GM12875 (cell line): ENCODE results near the gene PSMD1.

ENCODE experiments used
- H3K4me3 ChIP-seq: one replicate; pipeline ENCODE4 v1.5.1; 2011; ENCODE audit warnings: low read depth, low read length, control low read depth
- CTCF ChIP-seq: IDR thresholded peaks from 2 replicates; pipeline ENCODE4 v1.5.1; 2011; ENCODE audit warnings: low read depth, mild to moderate bottlenecking, control low read depth, inconsistent platforms, low read length, moderate library complexity, borderline replicate concordance; ENCODE audit not compliant: insufficient read depth

Gene PSMD1

GRCh38 chr2:231056453-231057416, at the start of gene PSMD1:
TSS of gene PSMD1 (plus strand) at chr2:231056867. CDS start at chr2:231057026, 159 bp downstream.
- H3K4me3 ChIP-seq = peak within 1 kb of the TSS; percentile 88
- peak; percentile 96 for TF ChIP-seq CTCF

GRCh38 chr2:231007286-231008098, 49.2 kb upstream of the PSMD1 start:
- TF ChIP-seq CTCF = no peak
- no peak overlapping the region for H3K4me3 ChIP-seq

GRCh38 chr2:231008131-231008530, 48.5 kb upstream of the PSMD1 start:
- no peak overlapping the region for H3K4me3 ChIP-seq
- TF ChIP-seq CTCF = no peak

- no peak for TF ChIP-seq CTCF
Measured at GRCh38 chr2:231009236-231009919, 47.3 kb upstream of the PSMD1 start.

GRCh38 chr2:231010201-231010730, 46.4 kb upstream of the PSMD1 start:
- TF ChIP-seq CTCF = no peak
- H3K4me3 ChIP-seq = no peak overlapping the region

More at GRCh38 chr2:231009236-231009919, 47.3 kb upstream of the PSMD1 start:
- H3K4me3 ChIP-seq = no peak overlapping the region

- TF ChIP-seq CTCF = no peak
- no peak overlapping the region for H3K4me3 ChIP-seq
Measured at GRCh38 chr2:231011526-231011925, 45.1 kb upstream of the PSMD1 start.
